C4-2B (cell line): Measurements from ENCODE around the gene NHLH2.

Experiments
- CTCF ChIP-seq: fragments of 450-650 bp; conservative IDR thresholded peaks from 2 replicates; pipeline ENCODE4 v1.5.1; 2017; ENCODE audit warnings: mild to moderate bottlenecking
- ZFX ChIP-seq: fragments of 450-650 bp; IDR thresholded peaks from 2 replicates; pipeline ENCODE4 v1.6.1; 2017

- no peak for TF ChIP-seq CTCF
- no peak for TF ChIP-seq ZFX
Measured at GRCh38 chr1:115796036-115796435, 44.9 kb downstream of the NHLH2 start.
